GM12878 (cell line): ENCODE measurements around the gene TMEM120B. TPM values are rescaled to one million over a fixed set of nuclear protein-coding genes. Genes with fewer than 3 reads are reported as not detected.

Source experiments
- BMI1 ChIP-seq: fragments of 450-650 bp; IDR thresholded peaks from 2 replicates; pipeline ENCODE4 v1.6.1; 2016; ENCODE audit warnings: mild to moderate bottlenecking, moderate library complexity, borderline replicate concordance
- IKZF1 ChIP-seq: fragments of 450-650 bp; conservative IDR thresholded peaks from 2 replicates; pipeline ENCODE4 v1.6.1; 2017; ENCODE audit warnings: antibody characterized with exemption, mild to moderate bottlenecking
- ZNF217 ChIP-seq: fragments of 450-650 bp; IDR thresholded peaks from 2 replicates; pipeline ENCODE4 v1.6.1; 2017; ENCODE audit warnings: antibody characterized with exemption, mild to moderate bottlenecking
- ZSCAN29 ChIP-seq: fragments of 450-650 bp; IDR thresholded peaks from 2 replicates; pipeline ENCODE4 v1.6.1; 2017; ENCODE audit warnings: mild to moderate bottlenecking, moderate library complexity
- polyA plus RNA-seq, 11 experiments: library from polyadenylated mRNA; depleted of rRNA in 4 of 11; unstranded in 6 of 11; stranded (reverse) in 5 of 11; fragments of >200 nt; fragmentation: Nextera tagmentation in 4 of 11; fragmentation: Illumina TruSeq in 1 of 11; extraction: Ambion mirVana in 4 of 11; extraction: Trizol in 1 of 11; gene quantifications; 1 replicate in 1 of 11; 2 replicates in 10 of 11; pipeline versions ENCODE4 v1.2.1 to v1.2.3, GENCODE V29; 2011 to 2016; ENCODE audit warnings: inconsistent platforms in 2 of 11, missing spikeins in 2 of 11, low read depth in 1 of 11
- total RNA-seq, 4 experiments: library from RNA; depleted of rRNA in 3 of 4; stranded (reverse); fragments of >200 nt in 3 of 4; fragmentation: Illumina TruSeq in 1 of 4; extraction: Trizol in 1 of 4; gene quantifications; 2 replicates each; pipeline versions ENCODE4 v1.2.1 to v1.2.3, GENCODE V29; 2013 to 2021
- TF ChIP-seq, protein P1 (sequence below): fragments of 450-650 bp; IDR thresholded peaks from 2 replicates; pipeline ENCODE4 v1.6.1; 2017; ENCODE audit warnings: mild to moderate bottlenecking
- TF ChIP-seq, protein P2 (sequence below): fragments of 450-650 bp; formaldehyde crosslinking; IDR thresholded peaks from 2 replicates; pipeline ENCODE4 v1.5.0; 2022; ENCODE audit warnings: mild to moderate bottlenecking, missing genetic modification characterization

The TMEM120B gene
- total and polyA plus RNA-seq, 10 of the 15 experiments (the other 5 are each of a cell fraction or from before 2014, with no cell fraction given), result 4.0 to 26.2 (median 9.2) TPM

DNA sequence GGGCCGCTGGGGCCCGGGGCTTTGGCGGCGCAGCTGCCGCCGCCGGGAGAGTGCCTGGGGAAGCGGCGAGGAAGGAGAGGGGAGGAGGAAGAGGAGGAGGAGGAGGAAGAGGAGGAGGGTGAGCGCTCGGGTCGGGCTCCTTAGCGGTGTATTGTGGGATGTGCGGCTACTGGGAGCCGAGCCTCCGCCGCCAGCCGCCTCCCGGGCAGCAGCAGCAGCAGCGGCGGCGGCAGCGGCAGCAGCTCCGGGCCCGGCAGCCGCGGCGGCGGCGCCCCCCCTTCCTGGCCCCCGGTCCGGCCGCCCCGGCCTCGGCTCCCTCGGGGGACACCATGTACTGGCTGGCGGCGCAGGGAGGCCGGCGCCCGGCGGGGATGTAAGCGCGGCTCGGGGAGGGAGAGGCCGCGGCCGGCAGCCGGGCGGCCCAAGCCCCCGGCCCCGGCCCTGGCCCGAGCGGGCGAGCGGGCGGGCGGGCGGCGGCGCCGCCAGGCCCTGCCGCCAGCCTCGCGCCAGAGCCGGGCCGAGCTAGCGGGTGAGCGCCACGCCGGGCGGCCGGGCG lies 91.4 kb downstream of the TMEM120B start, which contains the start of gene SETD1B (continued):
- TF ChIP-seq, protein P1, sequence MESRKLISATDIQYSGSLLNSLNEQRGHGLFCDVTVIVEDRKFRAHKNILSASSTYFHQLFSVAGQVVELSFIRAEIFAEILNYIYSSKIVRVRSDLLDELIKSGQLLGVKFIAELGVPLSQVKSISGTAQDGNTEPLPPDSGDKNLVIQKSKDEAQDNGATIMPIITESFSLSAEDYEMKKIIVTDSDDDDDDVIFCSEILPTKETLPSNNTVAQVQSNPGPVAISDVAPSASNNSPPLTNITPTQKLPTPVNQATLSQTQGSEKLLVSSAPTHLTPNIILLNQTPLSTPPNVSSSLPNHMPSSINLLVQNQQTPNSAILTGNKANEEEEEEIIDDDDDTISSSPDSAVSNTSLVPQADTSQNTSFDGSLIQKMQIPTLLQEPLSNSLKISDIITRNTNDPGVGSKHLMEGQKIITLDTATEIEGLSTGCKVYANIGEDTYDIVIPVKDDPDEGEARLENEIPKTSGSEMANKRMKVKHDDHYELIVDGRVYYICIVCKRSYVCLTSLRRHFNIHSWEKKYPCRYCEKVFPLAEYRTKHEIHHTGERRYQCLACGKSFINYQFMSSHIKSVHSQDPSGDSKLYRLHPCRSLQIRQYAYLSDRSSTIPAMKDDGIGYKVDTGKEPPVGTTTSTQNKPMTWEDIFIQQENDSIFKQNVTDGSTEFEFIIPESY, result no peak
- TF ChIP-seq, protein P2, sequence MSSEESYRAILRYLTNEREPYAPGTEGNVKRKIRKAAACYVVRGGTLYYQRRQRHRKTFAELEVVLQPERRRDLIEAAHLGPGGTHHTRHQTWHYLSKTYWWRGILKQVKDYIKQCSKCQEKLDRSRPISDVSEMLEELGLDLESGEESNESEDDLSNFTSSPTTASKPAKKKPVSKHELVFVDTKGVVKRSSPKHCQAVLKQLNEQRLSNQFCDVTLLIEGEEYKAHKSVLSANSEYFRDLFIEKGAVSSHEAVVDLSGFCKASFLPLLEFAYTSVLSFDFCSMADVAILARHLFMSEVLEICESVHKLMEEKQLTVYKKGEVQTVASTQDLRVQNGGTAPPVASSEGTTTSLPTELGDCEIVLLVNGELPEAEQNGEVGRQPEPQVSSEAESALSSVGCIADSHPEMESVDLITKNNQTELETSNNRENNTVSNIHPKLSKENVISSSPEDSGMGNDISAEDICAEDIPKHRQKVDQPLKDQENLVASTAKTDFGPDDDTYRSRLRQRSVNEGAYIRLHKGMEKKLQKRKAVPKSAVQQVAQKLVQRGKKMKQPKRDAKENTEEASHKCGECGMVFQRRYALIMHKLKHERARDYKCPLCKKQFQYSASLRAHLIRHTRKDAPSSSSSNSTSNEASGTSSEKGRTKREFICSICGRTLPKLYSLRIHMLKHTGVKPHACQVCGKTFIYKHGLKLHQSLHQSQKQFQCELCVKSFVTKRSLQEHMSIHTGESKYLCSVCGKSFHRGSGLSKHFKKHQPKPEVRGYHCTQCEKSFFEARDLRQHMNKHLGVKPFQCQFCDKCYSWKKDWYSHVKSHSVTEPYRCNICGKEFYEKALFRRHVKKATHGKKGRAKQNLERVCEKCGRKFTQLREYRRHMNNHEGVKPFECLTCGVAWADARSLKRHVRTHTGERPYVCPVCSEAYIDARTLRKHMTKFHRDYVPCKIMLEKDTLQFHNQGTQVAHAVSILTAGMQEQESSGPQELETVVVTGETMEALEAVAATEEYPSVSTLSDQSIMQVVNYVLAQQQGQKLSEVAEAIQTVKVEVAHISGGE (CRISPR knock-in tag), result no peak
- TF ChIP-seq BMI1 (no peak), ZSCAN29 (no peak; the same call in 1 of the 2 replicates), ZNF217 (0 out of 2 replicates have a peak, but pooled peaks have one; percentile 28), IKZF1 (peak; percentile 47)
